Left colon (tissue), 2 donors: ENCODE measurements around the gene OIT3. TPM values are rescaled to one million over a fixed set of nuclear protein-coding genes. Genes with fewer than 3 reads are reported as not detected.

ENCODE experiments used
- total RNA-seq, 2 donors: library from RNA; stranded (reverse); fragmentation: NEBNext Ultra II Directional; extraction: Animal tissue kit (Norgen Biotek cat#: 25700); gene quantifications; one replicate each; pipeline ENCODE4 v1.2.1, GENCODE V29; 2021
- donor health status: DM: no; HTN: no; CAD: no.
- donor health status: DM: yes; HTN: yes; CAD: no.

OIT3 gene
- total RNA-seq, 2 donors from 2014 or later: 0.12 to 0.25 TPM

Other genes starting within 250 kb of the OIT3 start
- gene MCU, start 201.6 kb upstream of the OIT3 start, total RNA-seq: 100 to 1,000 TPM in 1 of 2 donors, 10 to 100 TPM in 1; 84.6 to 106 TPM
- 10 to 100 TPM in 1 of 2 donors, 1 to 10 TPM in 1; 5.1 to 29.5 TPM for gene PLA2G12B, start 61.1 kb downstream of the OIT3 start, total RNA-seq
- gene P4HA1, start 203.1 kb downstream of the OIT3 start, total RNA-seq: 10 to 100 TPM; 14.1 to 33.3 TPM
- gene NUDT13, start 216.7 kb downstream of the OIT3 start, total RNA-seq: 1 to 10 TPM; 3.3 to 3.8 TPM